Keratinocyte (primary cell): ENCODE measurements around the gene KCNMA1.

Experiments
- EZH2 ChIP-seq: IDR thresholded peaks from one replicate; pipeline ENCODE4 v1.6.1; 2012; ENCODE audit warnings: inconsistent platforms, mild to moderate bottlenecking, low read length, moderate library complexity
- TF ChIP-seq, protein P1 (sequence below), 3 experiments: IDR thresholded peaks in 1 of 3; conservative IDR thresholded peaks in 1 of 3; optimal IDR thresholded peaks in 1 of 3; 2 replicates in 2 of 3; 3 replicates in 1 of 3; pipeline versions ENCODE3 to v1.5.1; 2011; ENCODE audit warnings: low read length in 3 of 3, mild to moderate bottlenecking in 3 of 3, moderate library complexity in 2 of 3, control low read depth in 1 of 3, inconsistent platforms in 1 of 3; ENCODE audit not compliant: insufficient read depth in 2 of 3; ENCODE audit errors: extremely low read depth in 1 of 3

DNA sequence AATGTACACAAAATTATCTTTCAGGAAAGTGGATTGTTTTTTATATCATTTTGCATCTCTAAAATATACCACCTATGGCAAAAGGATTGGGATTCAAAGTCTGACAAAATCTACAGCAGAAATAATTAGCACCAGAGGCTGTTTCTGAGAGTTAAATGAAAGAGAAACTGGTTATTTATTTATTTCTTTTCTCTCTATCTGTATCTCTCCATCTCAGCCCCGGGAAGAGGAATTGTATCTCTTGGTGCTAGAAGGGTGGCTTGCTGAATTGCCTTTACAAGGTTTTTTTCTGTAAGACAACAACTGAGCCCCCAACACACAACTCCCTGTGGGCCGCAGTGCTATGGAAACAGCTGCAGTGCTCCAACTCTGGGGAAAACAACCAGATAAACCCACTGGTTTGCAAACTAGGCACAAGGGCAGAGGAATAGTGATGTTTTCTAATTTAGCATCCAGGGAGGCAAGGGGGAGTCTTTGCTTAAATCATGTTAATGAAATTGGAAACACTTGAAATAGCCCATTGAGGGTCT, 249.0 kb downstream of the KCNMA1 start:
- TF ChIP-seq, protein P1, sequence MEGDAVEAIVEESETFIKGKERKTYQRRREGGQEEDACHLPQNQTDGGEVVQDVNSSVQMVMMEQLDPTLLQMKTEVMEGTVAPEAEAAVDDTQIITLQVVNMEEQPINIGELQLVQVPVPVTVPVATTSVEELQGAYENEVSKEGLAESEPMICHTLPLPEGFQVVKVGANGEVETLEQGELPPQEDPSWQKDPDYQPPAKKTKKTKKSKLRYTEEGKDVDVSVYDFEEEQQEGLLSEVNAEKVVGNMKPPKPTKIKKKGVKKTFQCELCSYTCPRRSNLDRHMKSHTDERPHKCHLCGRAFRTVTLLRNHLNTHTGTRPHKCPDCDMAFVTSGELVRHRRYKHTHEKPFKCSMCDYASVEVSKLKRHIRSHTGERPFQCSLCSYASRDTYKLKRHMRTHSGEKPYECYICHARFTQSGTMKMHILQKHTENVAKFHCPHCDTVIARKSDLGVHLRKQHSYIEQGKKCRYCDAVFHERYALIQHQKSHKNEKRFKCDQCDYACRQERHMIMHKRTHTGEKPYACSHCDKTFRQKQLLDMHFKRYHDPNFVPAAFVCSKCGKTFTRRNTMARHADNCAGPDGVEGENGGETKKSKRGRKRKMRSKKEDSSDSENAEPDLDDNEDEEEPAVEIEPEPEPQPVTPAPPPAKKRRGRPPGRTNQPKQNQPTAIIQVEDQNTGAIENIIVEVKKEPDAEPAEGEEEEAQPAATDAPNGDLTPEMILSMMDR (optimal IDR thresholded peaks at IDR 0.05 in 1 of 3, IDR thresholded peaks at IDR 0.05 in 1 of 3, conservative IDR thresholded peaks at IDR 0.05 in 1 of 3; ENCODE audit: extremely low read depth in 1 of 3, insufficient read depth in 2 of 3, low read length in 3 of 3): no peak
- TF ChIP-seq EZH2: no peak
